HepG2 (cell line): ENCODE results near the gene MPG. TPM values are rescaled to one million over a fixed set of nuclear protein-coding genes. Genes with fewer than 3 reads are reported as not detected.

ENCODE experiments used
- AFF4 ChIP-seq: sonication (generic); formaldehyde crosslinking; IDR thresholded peaks from 2 replicates; pipeline ENCODE4 v1.4.0; 2020; ENCODE audit warnings: missing genetic modification reagents
- ATAD3A ChIP-seq: sonication (generic); formaldehyde crosslinking; IDR thresholded peaks from 2 replicates; pipeline ENCODE4 v1.4.0; 2020; ENCODE audit warnings: missing genetic modification reagents
- CHCHD3 ChIP-seq: sonication (generic); formaldehyde crosslinking; IDR thresholded peaks from 2 replicates; pipeline ENCODE4 v1.8.0; 2022; ENCODE audit warnings: mild to moderate bottlenecking, missing genetic modification reagents, moderate library complexity
- CREB3 ChIP-seq: sonication (generic); formaldehyde crosslinking; IDR thresholded peaks from 2 replicates; pipeline ENCODE4 v1.5.0; 2020; ENCODE audit warnings: missing genetic modification reagents
- ELF4 ChIP-seq: sonication (generic); formaldehyde crosslinking; IDR thresholded peaks from 2 replicates; pipeline ENCODE4 v1.5.0; 2020; ENCODE audit warnings: missing genetic modification reagents, mild to moderate bottlenecking, moderate library complexity, borderline replicate concordance
- FOXM1 ChIP-seq: sonication (generic); formaldehyde crosslinking; IDR thresholded peaks from 2 replicates; pipeline ENCODE4 v1.5.0; 2020; ENCODE audit warnings: missing genetic modification reagents
- KDM5A ChIP-seq: fragments of 200-600 bp; sonication (generic); IDR thresholded peaks from 2 replicates; pipeline ENCODE4 v1.7.0; 2018; ENCODE audit warnings: antibody characterized with exemption, mild to moderate bottlenecking, low read length, borderline replicate concordance
- NFYC ChIP-seq: IDR thresholded peaks from 2 replicates; pipeline ENCODE4 v1.6.1; 2016; ENCODE audit warnings: missing genetic modification reagents, missing compliant biosample characterization
- POLR2AphosphoS5 ChIP-seq: IDR thresholded peaks from 2 replicates; pipeline ENCODE4 v1.6.1; 2012; ENCODE audit warnings: low read depth, low read length
- RAD21 ChIP-seq: fragments of 450-650 bp; formaldehyde crosslinking; IDR thresholded peaks from 2 replicates; pipeline ENCODE4 v1.5.0; 2020; ENCODE audit warnings: mild to moderate bottlenecking
- REXO4 ChIP-seq: sonication (generic); formaldehyde crosslinking; IDR thresholded peaks from 2 replicates; pipeline ENCODE4 v1.8.0; 2022; ENCODE audit warnings: missing genetic modification reagents, mild to moderate bottlenecking, borderline replicate concordance
- SSRP1 ChIP-seq: IDR thresholded peaks from 2 replicates; pipeline ENCODE4 v1.6.1; 2016; ENCODE audit warnings: control low read depth
- TSC22D2 ChIP-seq: sonication (generic); formaldehyde crosslinking; IDR thresholded peaks from 2 replicates; pipeline ENCODE4 v1.5.1; 2020; ENCODE audit warnings: missing genetic modification reagents, mild to moderate bottlenecking, borderline replicate concordance
- YEATS2 ChIP-seq: sonication (generic); formaldehyde crosslinking; IDR thresholded peaks from 2 replicates; pipeline ENCODE4 v1.4.0; 2020; ENCODE audit warnings: missing genetic modification reagents, borderline replicate concordance
- YY1 ChIP-seq: IDR thresholded peaks from 2 replicates; pipeline ENCODE4 v1.6.1; 2011; ENCODE audit warnings: low read length, low read depth, moderate library complexity, mild to moderate bottlenecking; ENCODE audit not compliant: insufficient read depth, insufficient replicate concordance
- ZFP1 ChIP-seq: IDR thresholded peaks from 2 replicates; pipeline ENCODE4 v1.6.1; 2016
- ZFY ChIP-seq: sonication (generic); formaldehyde crosslinking; IDR thresholded peaks from 2 replicates; pipeline ENCODE4 v1.4.0; 2020; ENCODE audit warnings: missing genetic modification reagents
- ZKSCAN8 ChIP-seq: IDR thresholded peaks from 2 replicates; pipeline ENCODE4 v1.6.1; 2016; ENCODE audit warnings: borderline replicate concordance, missing genetic modification reagents, missing compliant biosample characterization
- ZNF556 ChIP-seq: sonication (generic); formaldehyde crosslinking; IDR thresholded peaks from 2 replicates; pipeline ENCODE4 v1.4.0; 2020; ENCODE audit warnings: mild to moderate bottlenecking, missing genetic modification reagents, borderline replicate concordance
- ZNF619 ChIP-seq: sonication (generic); formaldehyde crosslinking; IDR thresholded peaks from 2 replicates; pipeline ENCODE4 v1.4.0; 2020; ENCODE audit warnings: mild to moderate bottlenecking, missing genetic modification reagents
- ZNF747 ChIP-seq: sonication (generic); formaldehyde crosslinking; IDR thresholded peaks from 2 replicates; pipeline ENCODE4 v1.8.1; 2023; ENCODE audit warnings: missing genetic modification reagents, mild to moderate bottlenecking, borderline replicate concordance
- ZNF775 ChIP-seq: sonication (generic); formaldehyde crosslinking; IDR thresholded peaks from 2 replicates; pipeline ENCODE4 v1.4.0; 2020; ENCODE audit warnings: missing genetic modification reagents, mild to moderate bottlenecking, moderate library complexity, borderline replicate concordance
- ZNF883 ChIP-seq: sonication (generic); formaldehyde crosslinking; IDR thresholded peaks from 2 replicates; pipeline ENCODE4 v1.5.1; 2020; ENCODE audit warnings: mild to moderate bottlenecking, missing genetic modification reagents; ENCODE audit errors: not compliant biosample characterization
- polyA plus RNA-seq, 8 experiments: library from polyadenylated mRNA; depleted of rRNA in 3 of 8; stranded (reverse) in 7 of 8; unstranded in 1 of 8; fragments of >200 nt; fragmentation: Illumina TruSeq in 4 of 8; extraction: Trizol in 4 of 8; gene quantifications; 2 replicates each; pipeline versions ENCODE4 v1.2.1 to v1.2.3, GENCODE V29; 2011 to 2016; ENCODE audit warnings: low read depth in 4 of 8, missing spikeins in 1 of 8, mixed read lengths in 1 of 8; ENCODE audit not compliant: insufficient read depth in 1 of 8
- total RNA-seq, 5 experiments: library from RNA; depleted of rRNA; stranded (reverse); fragments of >200 nt; fragmentation: Illumina TruSeq; extraction: Trizol; gene quantifications; 2 replicates each; pipeline ENCODE4 v1.2.3, GENCODE V29; 2016; ENCODE audit warnings: low read depth in 1 of 5
- TF ChIP-seq, protein P1 (sequence below): sonication (generic); formaldehyde crosslinking; IDR thresholded peaks from 2 replicates; pipeline ENCODE4 v1.4.0; 2020; ENCODE audit warnings: mild to moderate bottlenecking, missing genetic modification reagents

MPG gene
- total and polyA plus RNA-seq, 2 of the 13 experiments (the other 11 are each of a cell fraction or from before 2014, with no cell fraction given) = 59.1 to 62.5 TPM

GRCh38 chr16:53346-54236, 24.4 kb upstream of the MPG start, which contains the start of the genes POLR3K and SNRNP25 (continued):
- peak; percentile 79 for TF ChIP-seq ZNF883 (CRISPR knock-in tag)
- TF ChIP-seq POLR2AphosphoS5 = peak; percentile 74
- peak; percentile 90 for TF ChIP-seq ZFY (CRISPR knock-in tag)
- no peak for TF ChIP-seq CREB3
- TF ChIP-seq ZNF619 (CRISPR knock-in tag) = 0 out of 2 replicates have a peak, but pooled peaks have one; percentile 36
- TF ChIP-seq TSC22D2 (CRISPR knock-in tag) = no peak
- TF ChIP-seq, protein P1, sequence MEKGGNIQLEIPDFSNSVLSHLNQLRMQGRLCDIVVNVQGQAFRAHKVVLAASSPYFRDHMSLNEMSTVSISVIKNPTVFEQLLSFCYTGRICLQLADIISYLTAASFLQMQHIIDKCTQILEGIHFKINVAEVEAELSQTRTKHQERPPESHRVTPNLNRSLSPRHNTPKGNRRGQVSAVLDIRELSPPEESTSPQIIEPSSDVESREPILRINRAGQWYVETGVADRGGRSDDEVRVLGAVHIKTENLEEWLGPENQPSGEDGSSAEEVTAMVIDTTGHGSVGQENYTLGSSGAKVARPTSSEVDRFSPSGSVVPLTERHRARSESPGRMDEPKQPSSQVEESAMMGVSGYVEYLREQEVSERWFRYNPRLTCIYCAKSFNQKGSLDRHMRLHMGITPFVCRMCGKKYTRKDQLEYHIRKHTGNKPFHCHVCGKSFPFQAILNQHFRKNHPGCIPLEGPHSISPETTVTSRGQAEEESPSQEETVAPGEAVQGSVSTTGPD (CRISPR knock-in tag) = no peak
- TF ChIP-seq ZFP1 (CRISPR knock-in tag) = no peak
- TF ChIP-seq YY1 = peak; percentile 5
- 0 out of 2 replicates have a peak, but pooled peaks have one; percentile 62 for TF ChIP-seq REXO4 (CRISPR knock-in tag)
- no peak for TF ChIP-seq CHCHD3 (CRISPR knock-in tag)
- no peak for TF ChIP-seq SSRP1
- peak; percentile 36; the same call in 1 of the 2 replicates for TF ChIP-seq YEATS2
- peak; percentile 62; the same call in 1 of the 2 replicates for TF ChIP-seq ZNF556 (CRISPR knock-in tag)
- peak; percentile 97 for TF ChIP-seq NFYC (CRISPR knock-in tag)
- TF ChIP-seq AFF4 (CRISPR knock-in tag) = no peak
- no peak for TF ChIP-seq ATAD3A (CRISPR knock-in tag)
- peak; percentile 90; the same call in 1 of the 2 replicates for TF ChIP-seq ZNF747 (CRISPR knock-in tag)
- no peak; the same call in 1 of the 2 replicates for TF ChIP-seq ZKSCAN8 (CRISPR knock-in tag)
- TF ChIP-seq RAD21 (CRISPR knock-in tag) = peak; percentile 57
- no peak for TF ChIP-seq ZNF775 (CRISPR knock-in tag)
- no peak for TF ChIP-seq FOXM1
- peak; percentile 79; the same call in 1 of the 2 replicates for TF ChIP-seq ELF4 (CRISPR knock-in tag)
- peak; percentile 43; the same call in 1 of the 2 replicates for TF ChIP-seq KDM5A
